Transverse colon (tissue), 4 donors: Measurements from ENCODE around the gene PALB2. TPM values are rescaled to one million over a fixed set of nuclear protein-coding genes. Genes with fewer than 3 reads are reported as not detected.

ENCODE experiments used
- DNase-seq: peaks from one replicate; pipeline ENCODE4 v3.0.0-alpha.2; 2019
- H3K27ac ChIP-seq, 4 donors: fragments of 200-600 bp; sonication (generic); 2 replicates each; pipeline ENCODE4 v1.5.1; 2016 to 2018; ENCODE audit warnings: inconsistent platforms in 4 of 4
- H3K27me3 ChIP-seq: fragments of 200-600 bp; sonication (generic); 2 replicates; pipeline ENCODE4 v1.5.1; 2017; ENCODE audit warnings: inconsistent platforms
- H3K36me3 ChIP-seq, 4 donors: fragments of 200-600 bp; sonication (generic); 2 replicates each; pipeline ENCODE4 v1.5.1; 2017 to 2019; ENCODE audit warnings: inconsistent platforms in 4 of 4
- H3K4me1 ChIP-seq, 4 donors: fragments of 200-600 bp; sonication (generic); 2 replicates each; pipeline ENCODE4 v1.5.1; 2017 to 2020; ENCODE audit warnings: inconsistent platforms in 4 of 4
- H3K4me3 ChIP-seq, 4 donors: fragments of 200-600 bp; sonication (generic); 1 replicate in 1 of 4; 2 replicates in 3 of 4; pipeline versions ENCODE4 v1.5.1 to v1.6.1; 2017 to 2019; ENCODE audit warnings: inconsistent platforms in 4 of 4
- H3K9me3 ChIP-seq, 2 donors: fragments of 200-600 bp; sonication (generic); 2 replicates each; pipeline ENCODE4 v1.5.1; 2017 to 2019; ENCODE audit warnings: inconsistent platforms in 2 of 2
- CTCF ChIP-seq, 5 experiments: fragments of 200-600 bp in 3 of 5; fragments of 450-650 bp in 2 of 5; sonication (generic) in 3 of 5; IDR thresholded peaks; 1 replicate in 2 of 5; 2 replicates in 3 of 5; pipeline ENCODE4 v1.5.1; 2016 to 2017; ENCODE audit warnings: antibody characterized with exemption in 5 of 5, inconsistent platforms in 3 of 5, mild to moderate bottlenecking in 2 of 5, moderate library complexity in 1 of 5
- EP300 ChIP-seq: sonication (generic); formaldehyde crosslinking; IDR thresholded peaks from one replicate; pipeline ENCODE4 v1.6.1; 2017; ENCODE audit warnings: antibody characterized with exemption, low read depth
- POLR2A ChIP-seq: fragments of 450-650 bp; IDR thresholded peaks from one replicate; pipeline ENCODE4 v1.6.1; 2016; ENCODE audit warnings: antibody characterized with exemption, mild to moderate bottlenecking, moderate library complexity
- POLR2AphosphoS5 ChIP-seq, 3 donors: sonication (generic); formaldehyde crosslinking; IDR thresholded peaks; one replicate each; pipeline ENCODE4 v1.6.1; 2016; ENCODE audit warnings: antibody characterized with exemption in 3 of 3
- WGBS, 2 donors: methylation state at CpG; one replicate each; pipeline ENCODE4 v1.1.5; 2018; ENCODE audit warnings: low coverage in 1 of 2; 5-methylcytosine and 5-hydroxymethylcytosine counted together
- in situ Hi-C, 4 donors: fragments of 200-750 bp; cut with MboI; loops; one replicate each; pipeline versions ENCODE4 v1.15.0 to v1.15.1; 2017; ENCODE audit warnings: low sequenced_read_pairs in 3 of 4, low pct_ligation_motif_present in 1 of 4, low pct_unique_long_range_greater_than_20kb in 1 of 4
- intact Hi-C: fragments of 100-400 bp; cut with DNase I; formaldehyde crosslinking; loops from one replicate; pipeline ENCODE4 v1.15.1; 2023; ENCODE audit warnings: low total_unique reads
- total RNA-seq, 4 donors: library from RNA; depleted of rRNA; stranded (reverse); fragments of >200 nt; gene quantifications; one replicate each; pipeline ENCODE4 v1.1.0, GENCODE V29; 2016

Gene PALB2
- total RNA-seq = 10 to 100 TPM in 1 of 4 donors, 1 to 10 TPM in 3; 1.4 to 10.6 (median 8.0) TPM

GRCh38 chr16:23640931-23641765, at the start of gene PALB2, which contains the start of gene DCTN5:
Gene PALB2 (minus strand): TSS chr16:23641310. CDS start chr16:23641157, 153 bp downstream.
Gene DCTN5 (plus strand): TSS chr16:23641466. CDS start chr16:23641543, 77 bp downstream.
- H3K27ac ChIP-seq = peak within 1 kb of the TSS; percentile 78 to 86 (median 85)
- TF ChIP-seq POLR2A (peak; percentile 45), EP300 (no peak), CTCF (IDR thresholded peaks at IDR 0.05) (peak in 1 of 5 experiments; percentile 16), POLR2AphosphoS5 (IDR thresholded peaks at IDR 0.05) (peak; percentile 38 to 69 (median 55))
- in situ Hi-C loops (no loop called here), intact Hi-C loops (no loop called here)
- H3K9me3 ChIP-seq = no peaks in the 10 kb centered on the region
- no peaks in the 10 kb centered on the region for H3K27me3 ChIP-seq
- H3K36me3 ChIP-seq = peaks cover 0 to 28% (median 9%) of the 10 kb centered on the region in 4 donors
- peak within 1 kb of the TSS; percentile 65 to 94 (median 88) for H3K4me3 ChIP-seq
- peaks cover 8 to 22% (median 20%) of the 10 kb centered on the region in 4 donors for H3K4me1 ChIP-seq
- peak; percentile 94 for DNase-seq
- WGBS, 2 donors = 0 to 1% methylated on average over 2 to 43 of the region's 64 CpGs

GRCh38 chr16:23689442-23690187, 48.5 kb upstream of the PALB2 start:
- in situ Hi-C loops = no loop called here
- TF ChIP-seq CTCF (IDR thresholded peaks at IDR 0.05) (no peak), POLR2AphosphoS5 (IDR thresholded peaks at IDR 0.05) (no peak), POLR2A (no peak), EP300 (no peak)
- Histone ChIP-seq H3K27me3 (no peaks in the 10 kb centered on the region), H3K4me3 (no peak overlapping the region), H3K4me1 (no peaks in the 10 kb centered on the region), H3K27ac (no peak overlapping the region), H3K9me3 (no peaks in the 10 kb centered on the region), H3K36me3 (peaks cover 0 to 37% (median 14%) of the 10 kb centered on the region in 4 donors)
- intact Hi-C loops = no loop called here
- DNase-seq = no peak
- WGBS, 2 donors = 95 to 100% methylated on average over 1 to 35 of the region's 36 CpGs

- WGBS, 2 donors = 90 to 92% methylated on average over 8 to 16 of the region's 16 CpGs
- intact Hi-C loops (no loop called here), in situ Hi-C loops (no loop called here)
- DNase-seq = no peak
- Histone ChIP-seq H3K36me3 (peaks cover 0 to 44% (median 14%) of the 10 kb centered on the region in 4 donors), H3K4me3 (no peak overlapping the region), H3K9me3 (no peaks in the 10 kb centered on the region), H3K4me1 (no peaks in the 10 kb centered on the region), H3K27ac (no peak overlapping the region), H3K27me3 (no peaks in the 10 kb centered on the region)
- TF ChIP-seq EP300 (no peak), POLR2A (no peak), POLR2AphosphoS5 (IDR thresholded peaks at IDR 0.05) (no peak), CTCF (IDR thresholded peaks at IDR 0.05) (no peak)
Observed at GRCh38 chr16:23687034-23687808, 46.1 kb upstream of the PALB2 start.
